GM12872 (cell line): ENCODE data around the gene ZNF277.

Experiments used
- TF ChIP-seq, protein P1 (sequence below): IDR thresholded peaks from 3 replicates; pipeline ENCODE4 v1.5.1; 2011; ENCODE audit warnings: low read depth, mild to moderate bottlenecking, low read length, moderate library complexity; ENCODE audit not compliant: insufficient read depth

The ZNF277 gene

DNA sequence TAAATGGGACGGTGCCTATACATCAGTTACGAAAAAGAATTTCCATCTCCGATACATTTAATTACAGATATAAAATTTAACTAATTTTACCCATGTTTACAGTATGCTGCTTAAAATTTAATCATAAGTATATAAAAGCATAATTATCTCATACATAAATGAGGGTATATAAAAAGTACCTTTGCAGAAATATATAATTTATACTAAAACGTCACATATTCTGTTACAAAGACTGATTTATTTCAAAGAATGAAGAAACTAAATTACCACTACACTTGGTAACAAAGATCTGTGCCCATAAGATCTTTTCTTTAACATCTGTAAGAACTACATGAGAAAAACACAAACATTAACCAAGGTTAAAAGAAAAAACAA, 3.1 kb upstream of the ZNF277 start:
- TF ChIP-seq, protein P1, sequence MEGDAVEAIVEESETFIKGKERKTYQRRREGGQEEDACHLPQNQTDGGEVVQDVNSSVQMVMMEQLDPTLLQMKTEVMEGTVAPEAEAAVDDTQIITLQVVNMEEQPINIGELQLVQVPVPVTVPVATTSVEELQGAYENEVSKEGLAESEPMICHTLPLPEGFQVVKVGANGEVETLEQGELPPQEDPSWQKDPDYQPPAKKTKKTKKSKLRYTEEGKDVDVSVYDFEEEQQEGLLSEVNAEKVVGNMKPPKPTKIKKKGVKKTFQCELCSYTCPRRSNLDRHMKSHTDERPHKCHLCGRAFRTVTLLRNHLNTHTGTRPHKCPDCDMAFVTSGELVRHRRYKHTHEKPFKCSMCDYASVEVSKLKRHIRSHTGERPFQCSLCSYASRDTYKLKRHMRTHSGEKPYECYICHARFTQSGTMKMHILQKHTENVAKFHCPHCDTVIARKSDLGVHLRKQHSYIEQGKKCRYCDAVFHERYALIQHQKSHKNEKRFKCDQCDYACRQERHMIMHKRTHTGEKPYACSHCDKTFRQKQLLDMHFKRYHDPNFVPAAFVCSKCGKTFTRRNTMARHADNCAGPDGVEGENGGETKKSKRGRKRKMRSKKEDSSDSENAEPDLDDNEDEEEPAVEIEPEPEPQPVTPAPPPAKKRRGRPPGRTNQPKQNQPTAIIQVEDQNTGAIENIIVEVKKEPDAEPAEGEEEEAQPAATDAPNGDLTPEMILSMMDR: no peak

DNA sequence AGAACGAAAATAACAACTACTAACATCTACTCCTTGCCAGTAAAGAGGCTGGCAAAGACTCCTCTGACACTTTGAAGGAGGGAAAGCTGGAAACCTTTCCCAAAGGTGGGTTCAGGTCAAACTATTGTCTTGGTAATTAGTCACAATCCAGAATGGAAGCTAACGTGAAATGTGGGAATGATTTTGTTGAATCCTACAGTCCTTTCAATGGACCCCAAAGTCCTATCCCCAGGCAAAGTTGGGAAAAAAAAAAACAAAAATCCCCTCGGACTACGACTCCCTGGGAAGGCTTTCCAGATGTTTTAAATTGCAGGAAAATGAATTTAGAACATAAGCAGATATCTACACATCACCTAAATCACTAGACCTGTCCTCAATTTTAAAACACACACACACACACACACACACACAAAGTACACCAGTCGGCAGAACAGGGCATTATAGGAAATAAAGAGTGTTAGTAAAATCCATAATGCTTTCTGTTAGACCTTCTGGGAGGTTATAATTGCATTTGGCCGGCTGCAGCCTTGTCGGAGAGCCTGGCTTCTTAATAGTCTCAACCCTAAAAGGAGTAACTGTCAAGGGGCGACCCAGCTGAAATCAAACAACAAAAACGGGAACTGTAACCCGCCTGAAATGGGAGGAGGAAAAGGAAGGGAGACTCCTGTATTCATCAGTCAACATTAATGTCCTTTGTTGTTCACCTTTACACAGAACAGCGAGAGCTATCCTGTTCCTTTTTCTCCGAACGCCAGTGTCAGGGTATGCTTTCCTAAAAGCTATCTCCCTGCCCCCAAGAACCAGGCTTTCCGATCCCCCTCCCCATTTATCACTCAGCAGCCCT, 1.8 kb upstream of the ZNF277 start:
- TF ChIP-seq, protein P1: no peak

DNA sequence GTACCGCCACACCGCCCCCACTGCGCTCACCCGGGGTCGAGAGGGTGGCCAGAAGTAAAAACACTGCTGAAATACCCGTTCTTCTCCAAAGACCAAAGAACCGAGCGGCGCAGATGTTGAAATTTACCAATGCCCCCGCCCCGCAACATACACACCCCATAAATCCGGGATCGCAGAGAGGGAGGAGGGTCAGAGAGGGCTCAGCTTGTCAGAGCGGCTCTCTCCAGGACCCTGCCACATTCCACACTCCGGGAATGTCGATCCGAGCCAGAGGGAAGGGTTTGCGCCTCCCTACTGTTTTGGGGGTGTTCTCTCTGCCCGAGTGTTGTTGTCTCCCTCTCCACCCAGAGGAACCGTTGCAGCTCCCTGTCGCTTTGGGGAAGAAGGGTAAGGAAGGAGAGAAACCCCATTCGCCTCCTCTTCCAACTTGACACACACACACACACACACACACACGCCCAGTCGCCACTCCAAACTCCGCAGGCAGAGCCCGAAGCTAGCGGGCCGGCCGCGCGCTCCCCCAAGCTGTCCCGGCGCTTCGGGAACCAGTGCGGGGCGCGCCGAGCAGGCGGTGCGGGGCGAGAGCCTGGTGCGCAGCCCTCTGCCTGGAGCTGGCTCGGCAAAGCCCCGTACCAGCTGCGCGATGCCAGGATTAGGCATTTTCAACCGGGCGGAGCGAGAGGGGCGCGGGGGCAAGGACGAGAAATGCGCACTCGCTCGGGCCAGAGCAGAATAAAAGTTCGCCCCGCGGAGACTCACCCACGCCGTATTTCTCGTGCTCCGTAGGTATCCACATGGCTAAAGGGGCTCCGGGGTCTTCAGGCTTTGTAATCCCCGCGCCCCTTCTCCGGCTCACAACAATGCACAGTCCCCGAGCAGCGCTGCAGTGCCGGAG, 905 bp upstream of the ZNF277 start:
- TF ChIP-seq, protein P1: no peak

DNA sequence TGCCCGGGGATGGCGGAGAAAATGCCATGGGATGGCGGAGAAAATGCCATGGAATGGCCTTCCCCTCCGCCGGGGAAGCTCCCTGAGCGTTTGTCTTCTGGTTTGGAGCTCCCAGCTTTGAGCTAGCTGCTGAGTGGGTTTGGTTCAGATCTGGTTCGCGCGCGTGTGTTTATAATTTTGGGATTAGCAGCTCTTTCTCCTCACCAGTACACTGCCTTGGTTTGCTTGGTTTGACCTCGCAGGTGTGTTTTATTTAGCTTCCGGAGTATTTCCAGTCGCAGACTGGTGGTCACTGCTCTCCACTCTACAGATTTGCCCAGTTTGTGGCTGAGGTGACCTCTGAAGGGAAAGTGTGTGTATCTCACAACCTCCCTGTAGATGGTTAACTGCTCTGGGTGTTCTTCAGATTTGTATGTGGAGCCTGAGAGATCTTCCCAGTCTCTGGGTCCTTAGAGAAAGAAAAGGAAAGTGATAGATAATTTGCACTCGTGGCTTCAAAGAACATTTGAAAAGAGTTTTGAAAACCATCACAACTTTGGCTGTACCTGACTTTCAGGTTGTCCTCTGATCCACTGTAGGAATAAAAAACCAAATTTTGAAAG, 597 bp downstream of the ZNF277 start:
- TF ChIP-seq, protein P1: no peak

DNA sequence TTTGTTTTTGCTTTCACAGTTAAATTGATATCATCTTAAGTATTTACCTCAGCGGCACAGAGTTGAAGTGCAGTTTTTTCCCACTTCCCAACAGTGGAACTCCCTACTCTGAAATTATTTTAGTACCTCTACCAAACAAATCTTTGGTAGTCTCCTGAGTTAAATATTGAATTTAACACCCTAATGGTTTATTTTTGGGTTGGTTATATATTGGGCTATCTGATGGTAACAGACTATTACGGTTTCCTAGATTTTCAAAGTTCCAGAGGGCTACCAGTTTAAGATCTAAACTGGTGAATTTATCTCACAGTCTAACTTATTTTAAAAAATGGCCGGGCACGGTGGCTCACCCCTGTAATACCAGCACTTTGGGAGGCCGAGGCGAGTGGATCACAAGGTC, 1.3 kb downstream of the ZNF277 start:
- TF ChIP-seq, protein P1: no peak

DNA sequence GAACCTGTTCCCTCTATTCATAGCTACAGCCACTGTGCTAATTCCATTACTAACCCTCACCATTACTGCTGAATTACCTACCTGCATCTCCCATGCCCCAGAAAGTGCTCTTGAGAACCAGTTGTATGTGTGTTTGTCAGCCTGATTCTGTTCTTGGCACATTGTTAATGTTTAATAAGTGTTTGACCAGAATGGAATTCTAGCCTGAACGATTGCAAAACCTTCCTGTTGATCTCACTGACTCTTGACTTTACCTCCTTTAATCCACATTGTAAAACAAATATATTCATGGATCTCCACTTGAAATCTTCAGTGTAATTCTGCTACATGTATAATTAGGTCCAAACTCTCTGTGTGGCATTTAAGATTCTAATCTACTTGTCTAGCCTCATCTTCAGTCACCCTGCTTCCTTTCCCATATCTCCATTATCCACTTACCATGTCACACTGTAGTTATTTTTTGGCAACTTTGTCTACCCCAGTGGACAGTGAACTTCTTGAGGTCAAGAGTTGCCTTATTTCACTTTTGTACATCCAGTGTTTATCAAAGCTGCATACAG, 4.9 kb downstream of the ZNF277 start:
- TF ChIP-seq, protein P1: no peak

DNA sequence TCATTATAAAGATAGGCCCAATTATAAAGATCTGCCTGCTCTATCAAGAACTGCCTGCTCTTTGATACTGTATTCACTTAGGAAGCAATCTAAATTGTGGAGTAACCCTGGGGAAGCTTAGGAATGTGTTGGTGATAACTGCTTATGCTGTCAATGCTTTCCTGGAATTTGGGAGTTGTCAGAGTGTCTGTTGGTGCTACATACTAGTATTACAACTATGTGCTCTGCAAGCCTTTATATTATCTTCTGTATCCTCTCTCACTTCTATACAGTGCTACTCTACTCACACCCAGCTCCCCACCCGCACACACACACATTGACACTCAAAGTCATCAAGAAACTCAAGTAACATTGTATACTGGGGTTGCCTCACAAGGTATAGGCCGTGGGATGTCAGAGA, 6.1 kb downstream of the ZNF277 start:
- TF ChIP-seq, protein P1: no peak
